Activated T-helper 2 cell treated with anti-CD3 and anti-CD28 coated beads, Interferon-gamma antibody, Interleukin-2, Interleukin-4, amounts not matched to agents 10 μg/mL and 5 μg/mL and 100 μg/mL, durations not matched to agents 14 hours and 24 hours and 36 hours (primary cell): ENCODE results near the gene ARMS2. TPM values are rescaled to one million over a fixed set of nuclear protein-coding genes. Genes with fewer than 3 reads are reported as not detected.

Experiments used
- DNase-seq: peaks from one replicate; pipeline ENCODE4 v3.0.0; 2021; ENCODE audit warnings: low spot score
- H3K27ac Mint-ChIP-seq: one replicate; pipeline ENCODE4 v1.8.0; 2021; ENCODE audit warnings: mixed read lengths
- H3K27me3 Mint-ChIP-seq: one replicate; pipeline ENCODE4 v1.8.0; 2021; ENCODE audit warnings: low read depth, mixed read lengths
- H3K36me3 Mint-ChIP-seq: one replicate; pipeline ENCODE4 v1.8.0; 2021; ENCODE audit warnings: low read depth, mixed read lengths
- H3K4me1 Mint-ChIP-seq: one replicate; pipeline ENCODE4 v1.8.0; 2021; ENCODE audit warnings: low read depth, mixed read lengths
- H3K4me3 Mint-ChIP-seq: one replicate; pipeline ENCODE4 v1.8.0; 2021; ENCODE audit warnings: low read depth, mild to moderate bottlenecking, moderate library complexity, mixed read lengths
- H3K9me3 Mint-ChIP-seq: one replicate; pipeline ENCODE4 v1.8.0; 2021; ENCODE audit warnings: mixed read lengths
- intact Hi-C: fragments of 100-400 bp; cut with micrococcal nuclease; formaldehyde crosslinking; loops from one replicate; pipeline ENCODE4 v1.15.1; 2023
- total RNA-seq: library from RNA; stranded (reverse); gene quantifications from 2 replicates; pipeline ENCODE4 v1.2.3, GENCODE V29; 2022

The ARMS2 gene, protein sequence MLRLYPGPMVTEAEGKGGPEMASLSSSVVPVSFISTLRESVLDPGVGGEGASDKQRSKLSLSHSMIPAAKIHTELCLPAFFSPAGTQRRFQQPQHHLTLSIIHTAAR
- not detected in 2 replicates for total RNA-seq

GRCh38 chr10:122454603-122455080, at the start of gene ARMS2:
ARMS2 (plus strand) TSS chr10:122454653; CDS start chr10:122454728, 75 bp downstream.
- intact Hi-C loops: no loop called here
- DNase-seq: no peak
- H3K9me3 Mint-ChIP-seq: no peaks in the 10 kb centered on the region
- peaks cover 37% of the 10 kb centered on the region for H3K27me3 Mint-ChIP-seq
- no peak within 1 kb of the TSS for H3K27ac Mint-ChIP-seq
- H3K36me3 Mint-ChIP-seq: no peaks in the 10 kb centered on the region
- H3K4me1 Mint-ChIP-seq: no peaks in the 10 kb centered on the region
- H3K4me3 Mint-ChIP-seq: no peak within 1 kb of the TSS

DNA sequence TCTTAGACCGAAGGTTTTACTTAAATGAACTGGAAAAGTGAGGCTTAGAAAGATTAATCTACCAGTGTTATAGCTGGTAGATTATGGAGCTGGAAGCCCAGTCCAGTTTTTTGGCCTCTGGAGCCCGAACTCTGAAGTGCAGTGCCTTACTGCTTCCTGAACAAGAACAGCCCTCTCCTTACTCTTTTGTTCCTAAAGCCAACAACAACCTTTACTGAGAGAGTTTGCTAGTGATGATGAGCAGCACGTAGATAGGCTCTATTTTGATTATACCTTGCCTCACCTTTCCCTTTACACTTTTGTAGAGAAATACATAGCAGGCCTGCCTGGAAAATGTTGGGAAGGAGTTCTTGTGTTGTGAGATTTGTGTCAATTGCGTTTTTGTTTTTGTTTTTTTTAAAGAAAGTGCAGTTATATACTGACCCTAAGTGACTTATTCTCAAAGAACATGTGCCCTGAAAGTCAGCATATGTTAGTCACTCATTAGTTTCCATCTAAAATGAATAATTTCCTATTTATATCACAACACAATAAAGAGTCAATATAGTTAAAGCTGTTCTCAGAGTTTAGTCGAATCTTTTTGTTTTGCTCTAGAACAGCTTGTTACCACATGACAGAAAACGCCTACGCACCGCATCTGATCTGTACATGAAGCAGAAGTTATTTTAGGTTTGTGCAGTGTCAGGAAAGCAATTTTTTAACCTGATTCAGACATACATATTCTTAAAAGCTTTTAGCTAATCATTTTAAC, 46.9 kb upstream of the ARMS2 start:
- Mint-ChIP-seq H3K27ac (no peak overlapping the region), H3K27me3 (peaks cover 6% of the 10 kb centered on the region), H3K4me3 (no peak overlapping the region), H3K9me3 (no peaks in the 10 kb centered on the region), H3K36me3 (no peaks in the 10 kb centered on the region), H3K4me1 (peaks cover 11% of the 10 kb centered on the region)
- no peak for DNase-seq
- intact Hi-C loops: no loop called here

GRCh38 chr10:122413327-122413726, 41.1 kb upstream of the ARMS2 start:
- Mint-ChIP-seq H3K4me3 (no peak overlapping the region), H3K27ac (no peak overlapping the region), H3K4me1 (peaks cover 23% of the 10 kb centered on the region), H3K36me3 (peaks cover 28% of the 10 kb centered on the region), H3K9me3 (no peaks in the 10 kb centered on the region), H3K27me3 (peaks cover 2% of the 10 kb centered on the region)
- no peak for DNase-seq
- intact Hi-C loops: no loop called here

DNA sequence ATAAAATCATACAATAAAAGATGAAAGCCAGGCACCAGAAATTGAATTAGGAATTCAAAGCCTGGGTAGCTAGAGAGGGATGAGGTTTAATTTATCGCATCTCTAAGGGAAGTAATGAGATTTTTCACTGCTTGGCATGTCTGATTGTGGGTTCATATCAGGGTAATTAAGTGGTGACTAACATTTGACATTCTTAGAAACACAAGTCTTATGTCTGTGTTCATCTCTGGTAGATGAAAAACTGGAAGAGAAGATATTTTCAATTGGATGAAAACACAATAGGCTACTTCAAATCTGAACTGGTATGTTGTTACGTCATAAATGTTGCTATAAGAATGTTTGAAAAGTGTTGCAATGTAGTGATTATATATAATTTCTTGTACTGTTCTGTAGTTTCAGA, 36.8 kb upstream of the ARMS2 start:
- Mint-ChIP-seq H3K27me3 (peaks cover 2% of the 10 kb centered on the region), H3K36me3 (peaks cover 41% of the 10 kb centered on the region), H3K4me3 (no peak overlapping the region), H3K4me1 (peaks cover 42% of the 10 kb centered on the region), H3K27ac (no peak overlapping the region), H3K9me3 (no peaks in the 10 kb centered on the region)
- intact Hi-C loops: loop anchor here (2.0 kb wide), 1 partner anchor 43 kb away; the partner anchor contains the start of gene PLEKHA1
- DNase-seq: no peak

GRCh38 chr10:122419016-122419415, 35.4 kb upstream of the ARMS2 start:
- Mint-ChIP-seq H3K9me3 (no peaks in the 10 kb centered on the region), H3K4me1 (peaks cover 42% of the 10 kb centered on the region), H3K36me3 (peaks cover 41% of the 10 kb centered on the region), H3K4me3 (no peak overlapping the region), H3K27me3 (peaks cover 2% of the 10 kb centered on the region), H3K27ac (no peak overlapping the region)
- intact Hi-C loops: no loop called here
- no peak for DNase-seq

- no peaks in the 10 kb centered on the region for H3K27me3 Mint-ChIP-seq
- H3K9me3 Mint-ChIP-seq: no peaks in the 10 kb centered on the region
- H3K36me3 Mint-ChIP-seq: peaks cover 34% of the 10 kb centered on the region
- peaks cover 39% of the 10 kb centered on the region for H3K4me1 Mint-ChIP-seq
- intact Hi-C loops: no loop called here
- H3K27ac Mint-ChIP-seq: no peak overlapping the region
- H3K4me3 Mint-ChIP-seq: no peak overlapping the region
- DNase-seq: no peak
These were observed 34.4 kb upstream of the ARMS2 start for GRCh38 chr10:122419876-122420623.

- peak overlapping the region; percentile 17 for H3K4me3 Mint-ChIP-seq
- intact Hi-C loops: no loop called here
- peaks cover 38% of the 10 kb centered on the region for H3K4me1 Mint-ChIP-seq
These were observed 33.8 kb upstream of the ARMS2 start for GRCh38 chr10:122420624-122421007.

DNA sequence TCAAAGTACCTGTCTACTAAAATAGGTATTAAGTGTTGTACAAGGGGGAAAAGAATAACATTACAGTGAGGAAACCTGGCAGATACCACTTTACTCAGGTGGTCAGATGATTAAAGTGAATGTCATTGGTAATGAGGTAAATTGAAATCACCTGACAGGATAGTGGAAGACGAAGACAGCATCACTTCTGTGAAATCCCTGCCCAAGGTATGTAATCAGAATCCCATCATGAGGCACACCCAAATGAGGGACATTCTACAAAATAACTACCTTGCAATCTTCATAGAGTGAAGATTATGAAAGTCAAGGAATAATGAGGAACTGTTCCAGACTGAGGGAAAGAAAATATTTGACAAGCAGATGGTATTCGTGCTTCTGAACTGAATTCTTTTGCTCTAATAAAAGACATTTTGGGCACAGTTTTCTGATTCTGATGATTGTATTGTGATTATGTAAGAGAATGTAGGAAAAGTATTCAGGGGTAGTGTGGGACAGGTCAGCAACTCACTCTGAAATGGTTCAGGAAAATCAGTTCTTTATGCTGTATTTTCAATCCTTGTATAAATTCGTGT, 33.3 kb upstream of the ARMS2 start:
- H3K27me3 Mint-ChIP-seq: no peaks in the 10 kb centered on the region
- H3K36me3 Mint-ChIP-seq: peaks cover 27% of the 10 kb centered on the region
- peaks cover 33% of the 10 kb centered on the region for H3K4me1 Mint-ChIP-seq
- no peak for DNase-seq
- H3K4me3 Mint-ChIP-seq: no peak overlapping the region
- H3K27ac Mint-ChIP-seq: no peak overlapping the region
- intact Hi-C loops: no loop called here
- H3K9me3 Mint-ChIP-seq: no peaks in the 10 kb centered on the region

More at GRCh38 chr10:122420624-122421007, 33.8 kb upstream of the ARMS2 start:
- Mint-ChIP-seq H3K27ac (no peak overlapping the region), H3K9me3 (no peaks in the 10 kb centered on the region), H3K36me3 (peaks cover 31% of the 10 kb centered on the region), H3K27me3 (no peaks in the 10 kb centered on the region)
- no peak for DNase-seq

- Mint-ChIP-seq H3K9me3 (no peaks in the 10 kb centered on the region), H3K36me3 (peaks cover 23% of the 10 kb centered on the region), H3K4me3 (no peak overlapping the region), H3K4me1 (peaks cover 29% of the 10 kb centered on the region), H3K27me3 (no peaks in the 10 kb centered on the region), H3K27ac (no peak overlapping the region)
- no peak for DNase-seq
- intact Hi-C loops: no loop called here
These were observed 32.7 kb upstream of the ARMS2 start for GRCh38 chr10:122421742-122422141.

DNA sequence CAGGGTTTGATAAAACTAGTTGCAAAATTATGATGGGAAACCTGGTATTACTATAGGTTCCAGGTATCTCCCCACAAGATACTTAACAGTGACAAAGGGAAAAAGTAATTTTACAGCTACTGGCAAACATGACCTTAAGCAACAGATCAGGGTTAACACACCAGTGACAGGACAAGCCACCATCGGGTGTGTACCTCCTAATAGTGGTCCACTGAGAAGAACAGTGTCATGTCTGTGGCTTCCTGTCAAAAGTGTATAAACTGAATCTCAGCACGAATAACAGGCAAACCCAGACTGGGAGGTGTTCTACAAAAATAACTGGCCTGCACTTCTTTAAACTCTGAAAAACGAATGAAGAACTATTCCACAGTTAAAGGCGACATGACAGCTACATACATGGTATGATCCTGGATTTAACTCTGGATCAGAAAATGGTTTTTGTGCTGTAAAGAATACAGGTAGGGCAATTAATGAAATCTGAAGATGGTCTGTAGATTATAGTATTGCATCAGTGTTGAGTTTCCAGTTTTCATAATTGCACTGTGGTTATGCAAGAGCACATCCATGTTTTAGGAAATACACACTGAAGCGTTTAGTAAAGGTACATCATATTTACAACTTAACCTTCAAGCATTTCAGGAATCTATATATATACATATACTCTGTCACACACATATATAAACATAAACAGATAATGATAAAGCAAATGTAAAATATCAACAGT, 32.0 kb upstream of the ARMS2 start:
- Mint-ChIP-seq H3K4me1 (peaks cover 25% of the 10 kb centered on the region), H3K27me3 (no peaks in the 10 kb centered on the region), H3K36me3 (peaks cover 17% of the 10 kb centered on the region), H3K27ac (no peak overlapping the region), H3K9me3 (no peaks in the 10 kb centered on the region), H3K4me3 (no peak overlapping the region)
- intact Hi-C loops: no loop called here
- DNase-seq: no peak

DNA sequence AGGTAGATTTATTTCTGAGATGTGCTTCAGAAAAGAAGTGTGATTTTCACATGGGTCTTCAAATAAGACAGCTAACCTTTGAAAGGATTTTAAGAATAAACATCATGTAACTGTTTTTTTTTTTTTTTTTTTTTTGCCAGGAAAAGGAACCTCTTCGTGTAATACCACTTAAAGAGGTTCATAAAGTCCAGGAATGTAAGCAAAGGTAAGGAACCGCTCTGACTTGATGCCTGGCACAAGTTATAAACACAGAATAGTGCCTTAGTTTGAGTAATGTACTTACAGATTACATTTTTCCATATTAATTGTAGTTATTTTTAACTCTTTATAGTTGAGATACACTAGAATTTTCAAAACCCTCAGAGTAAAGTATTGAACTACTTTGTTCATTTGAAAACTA, 30.4 kb upstream of the ARMS2 start:
- Mint-ChIP-seq H3K4me3 (no peak overlapping the region), H3K27me3 (no peaks in the 10 kb centered on the region), H3K4me1 (peaks cover 19% of the 10 kb centered on the region), H3K9me3 (no peaks in the 10 kb centered on the region), H3K36me3 (peaks cover 10% of the 10 kb centered on the region), H3K27ac (no peak overlapping the region)
- intact Hi-C loops: no loop called here
- no peak for DNase-seq

GRCh38 chr10:122426829-122427228, 27.6 kb upstream of the ARMS2 start:
- intact Hi-C loops: no loop called here
- H3K4me1 Mint-ChIP-seq: peaks cover 8% of the 10 kb centered on the region
- no peaks in the 10 kb centered on the region for H3K36me3 Mint-ChIP-seq
- no peaks in the 10 kb centered on the region for H3K27me3 Mint-ChIP-seq
- no peak overlapping the region for H3K27ac Mint-ChIP-seq
- no peak for DNase-seq
- H3K9me3 Mint-ChIP-seq: no peaks in the 10 kb centered on the region
- no peak overlapping the region for H3K4me3 Mint-ChIP-seq
